NCI-H146 (cell line): ENCODE data around the gene RANBP17.
"Not testable (repeated sequence)": the region's sequence is repeated elsewhere in the genome, so short reads cannot be mapped to it uniquely, and the experiment has no call there.

Source experiments
- DNase-seq: peaks from one replicate; lab custom pipeline; 2025; lab: John Stamatoyannopoulos, UW

RANBP17 gene

DNA sequence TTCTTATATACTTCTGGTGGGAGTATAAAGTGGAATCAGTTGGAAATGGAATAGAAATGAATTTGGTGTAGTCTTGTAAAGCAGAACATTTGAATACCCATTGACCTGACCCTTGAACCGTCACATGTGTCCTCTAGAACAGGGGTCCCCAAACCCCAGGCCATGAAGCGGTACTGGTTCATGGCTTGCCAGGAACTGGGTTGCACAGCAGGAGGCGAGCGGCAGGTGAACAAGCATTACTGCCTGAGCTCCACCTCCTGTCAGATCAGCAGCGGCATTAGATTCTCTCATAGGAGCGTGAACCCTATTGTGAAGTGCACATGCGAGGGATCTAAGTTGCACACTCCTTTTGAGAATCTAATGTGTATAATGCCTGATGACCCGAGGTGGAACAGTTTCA is 80.0 kb downstream of the RANBP17 start:
- DNase-seq: peak; percentile 76

GRCh38 chr5:170945275-170945674 is 83.5 kb downstream of the RANBP17 start:
- DNase-seq: peak; percentile 26

GRCh38 chr5:170960567-170960966 is 98.7 kb downstream of the RANBP17 start:
- DNase-seq: peak; percentile 7

DNA sequence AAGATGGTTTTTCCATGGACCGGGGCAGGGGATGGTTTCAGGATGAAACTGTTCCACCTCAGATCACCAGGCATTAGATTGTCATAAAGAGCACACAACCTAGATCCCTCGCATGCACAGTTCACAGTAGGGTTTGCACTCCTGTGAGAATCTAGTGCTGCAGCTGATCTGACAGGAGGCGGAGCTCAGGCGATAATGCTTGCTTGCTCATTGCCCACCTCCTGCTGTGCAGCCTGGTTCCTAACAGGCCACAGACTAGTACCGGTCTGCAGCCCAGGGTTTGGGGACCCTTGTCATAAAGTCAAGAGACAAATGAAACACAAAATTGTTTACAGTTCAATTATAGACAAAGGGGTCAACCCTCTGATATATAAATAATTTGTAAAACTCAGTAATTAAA is 101.7 kb downstream of the RANBP17 start:
- DNase-seq: no peak

- no peak for DNase-seq
These were observed 112.6 kb downstream of the RANBP17 start for GRCh38 chr5:170974461-170974860.

GRCh38 chr5:170980261-170980660 is 118.4 kb downstream of the RANBP17 start:
- not testable (repeated sequence) for DNase-seq

DNA sequence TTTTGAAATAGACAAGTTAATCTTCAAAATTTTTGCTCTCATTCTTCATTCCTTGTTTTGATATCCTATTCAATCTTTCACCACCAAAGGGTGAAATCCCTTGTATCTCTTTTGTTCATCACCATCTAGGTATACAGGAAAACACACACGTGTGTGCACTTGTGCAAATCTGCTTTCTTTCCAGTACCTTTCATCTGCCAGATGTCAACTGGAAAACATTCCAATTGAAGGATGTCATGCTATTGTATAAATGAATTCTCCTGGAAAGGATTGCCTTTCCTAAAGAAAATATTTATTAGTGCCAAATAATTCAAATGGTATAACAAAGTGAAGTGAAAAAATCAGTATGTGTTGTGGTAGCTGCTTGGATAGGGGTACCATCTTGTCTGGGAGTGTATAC is 123.7 kb downstream of the RANBP17 start:
- no peak for DNase-seq

DNA sequence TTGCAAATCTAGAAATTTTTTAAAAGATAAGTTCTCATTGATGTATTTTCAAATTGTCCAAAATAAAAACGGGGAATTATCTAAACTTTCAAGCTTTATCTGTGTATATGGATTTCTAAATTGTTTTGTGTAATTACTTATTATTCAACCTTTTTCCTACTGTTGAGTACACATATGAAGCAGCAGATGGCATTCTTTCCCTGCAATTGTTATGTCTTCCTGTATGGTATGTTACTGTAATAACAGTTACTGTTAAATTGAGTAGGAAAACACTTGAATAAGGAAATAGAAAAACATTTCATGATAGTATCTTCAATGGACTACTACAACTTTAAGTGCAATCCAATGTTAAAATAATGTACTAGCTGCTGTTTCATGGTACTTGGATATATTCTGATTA is 124.8 kb downstream of the RANBP17 start:
- peak; percentile 16 for DNase-seq

DNA sequence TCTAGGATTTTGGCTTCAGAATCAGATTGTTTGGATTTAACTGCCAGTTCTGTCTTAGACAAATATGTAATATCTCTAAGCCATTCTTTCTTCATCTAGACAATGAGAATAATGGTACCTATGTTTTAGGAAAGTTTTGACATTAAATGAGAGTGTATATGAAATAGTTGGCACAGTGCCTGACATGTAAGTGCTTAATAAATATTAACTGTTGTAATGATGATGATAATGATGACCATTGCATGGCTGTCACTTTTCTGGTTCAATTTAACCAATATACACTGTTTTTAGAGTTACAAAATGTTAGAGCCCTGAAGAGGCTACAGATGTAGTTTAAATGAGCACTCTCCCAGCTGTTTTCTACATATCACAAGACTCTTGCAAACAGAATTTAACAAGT is 131.7 kb downstream of the RANBP17 start:
- no peak for DNase-seq

- DNase-seq: no peak
These were observed 148.3 kb downstream of the RANBP17 start for GRCh38 chr5:171010086-171010485.

- DNase-seq: no peak
These were observed 149.0 kb downstream of the RANBP17 start for GRCh38 chr5:171010816-171011215.

- no peak for DNase-seq
These were observed 161.7 kb downstream of the RANBP17 start for GRCh38 chr5:171023508-171023907.

DNA sequence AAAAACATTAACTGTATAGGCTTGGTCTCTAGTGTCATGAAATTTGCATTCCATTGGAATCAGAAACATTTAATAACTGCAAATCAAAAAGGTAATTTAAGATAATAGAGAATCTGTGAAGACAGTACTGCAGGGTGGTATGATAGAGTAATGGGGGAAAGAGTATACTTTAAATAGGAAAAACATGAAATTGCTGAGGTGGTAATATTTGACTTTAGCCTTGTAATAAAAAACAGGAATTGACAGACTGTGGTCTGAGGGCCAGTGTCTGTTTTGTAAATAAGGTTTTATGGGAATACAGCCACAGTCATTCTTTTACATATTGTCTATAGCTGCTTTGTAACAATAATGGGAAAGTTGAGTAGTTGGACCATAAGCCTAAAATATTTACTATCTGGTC is 162.3 kb downstream of the RANBP17 start:
- DNase-seq: no peak

DNA sequence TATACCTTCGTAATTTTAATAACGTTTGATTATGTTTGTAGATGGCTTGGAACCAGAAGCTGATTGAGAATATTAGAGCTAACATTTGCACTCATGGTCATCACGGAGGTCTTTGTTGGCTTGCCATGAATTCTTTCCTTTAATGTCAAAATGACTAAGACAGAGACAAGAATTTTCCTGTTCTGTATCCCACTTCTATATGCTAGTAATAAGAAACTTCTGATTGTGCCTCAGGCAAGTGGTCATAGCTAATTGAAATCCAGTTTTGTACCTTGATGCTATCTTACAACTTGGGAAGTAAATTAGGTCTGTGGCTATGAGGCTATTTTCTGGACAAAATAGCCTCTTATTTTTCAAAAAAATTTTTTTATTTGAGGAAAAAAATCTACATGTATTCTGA is 167.6 kb downstream of the RANBP17 start:
- DNase-seq: no peak

DNA sequence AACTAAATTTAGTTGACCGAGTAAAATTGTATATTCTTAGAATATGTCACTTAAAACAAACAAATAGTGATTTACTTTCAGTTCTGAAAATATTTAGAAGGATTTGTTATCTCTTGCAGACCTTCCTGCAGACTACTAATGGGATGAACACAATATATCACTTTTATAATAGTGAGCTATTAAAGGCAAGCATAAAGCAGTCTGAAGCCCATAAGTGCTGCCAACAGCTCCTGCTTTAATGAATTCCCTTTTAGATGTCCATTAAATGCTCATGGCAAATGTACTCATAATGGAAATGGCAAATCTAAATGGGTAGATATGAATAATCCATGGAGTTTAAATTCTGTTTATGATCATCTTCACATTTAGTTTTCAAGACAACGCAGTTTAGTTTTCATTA is 170.2 kb downstream of the RANBP17 start:
- no peak for DNase-seq

DNA sequence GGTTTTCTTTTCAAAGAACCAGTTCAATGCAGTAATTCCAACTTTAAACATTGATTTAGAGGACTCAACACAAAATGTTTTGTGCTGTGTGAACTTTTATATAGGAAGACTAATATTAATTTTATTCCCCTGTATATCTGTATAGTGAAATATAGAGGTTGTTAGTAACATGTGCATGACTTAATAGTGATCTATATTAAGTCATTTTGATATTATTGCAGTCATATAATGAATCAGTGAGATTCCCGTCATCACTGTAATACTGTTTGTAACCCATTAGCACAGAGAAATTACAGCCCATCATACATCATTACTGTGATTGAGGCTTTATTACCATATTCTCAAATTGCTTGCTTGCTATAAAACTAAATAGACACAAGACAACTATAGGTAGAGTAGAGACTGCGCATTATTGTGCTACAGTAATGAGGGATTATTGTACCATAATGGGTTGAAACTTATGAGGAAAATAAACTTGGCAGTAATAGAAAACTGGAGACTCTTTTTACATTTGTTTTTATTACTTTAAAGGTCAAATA is 170.7 kb downstream of the RANBP17 start:
- no peak for DNase-seq

- not testable (repeated sequence) for DNase-seq
These were observed 180.1 kb downstream of the RANBP17 start for GRCh38 chr5:171041893-171042292.

DNA sequence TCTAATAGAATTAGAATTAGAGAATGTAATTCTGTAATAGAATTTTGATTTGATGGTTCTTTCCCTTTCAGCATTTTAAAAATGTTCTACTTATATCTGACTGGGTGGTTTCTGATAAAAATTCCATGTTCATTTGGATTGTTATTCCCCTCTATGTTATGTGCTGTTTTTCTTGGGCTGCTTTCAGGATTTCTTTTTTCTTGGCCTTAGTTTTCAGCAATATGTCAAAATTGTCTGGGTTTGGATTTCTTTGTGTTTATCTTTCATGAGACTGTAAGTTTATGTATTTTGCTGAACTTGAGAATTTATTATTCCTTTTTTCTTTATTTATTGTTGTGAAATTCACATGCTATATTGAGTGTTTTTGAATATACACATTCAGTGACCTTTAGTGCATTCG is 189.1 kb downstream of the RANBP17 start:
- no peak for DNase-seq

DNA sequence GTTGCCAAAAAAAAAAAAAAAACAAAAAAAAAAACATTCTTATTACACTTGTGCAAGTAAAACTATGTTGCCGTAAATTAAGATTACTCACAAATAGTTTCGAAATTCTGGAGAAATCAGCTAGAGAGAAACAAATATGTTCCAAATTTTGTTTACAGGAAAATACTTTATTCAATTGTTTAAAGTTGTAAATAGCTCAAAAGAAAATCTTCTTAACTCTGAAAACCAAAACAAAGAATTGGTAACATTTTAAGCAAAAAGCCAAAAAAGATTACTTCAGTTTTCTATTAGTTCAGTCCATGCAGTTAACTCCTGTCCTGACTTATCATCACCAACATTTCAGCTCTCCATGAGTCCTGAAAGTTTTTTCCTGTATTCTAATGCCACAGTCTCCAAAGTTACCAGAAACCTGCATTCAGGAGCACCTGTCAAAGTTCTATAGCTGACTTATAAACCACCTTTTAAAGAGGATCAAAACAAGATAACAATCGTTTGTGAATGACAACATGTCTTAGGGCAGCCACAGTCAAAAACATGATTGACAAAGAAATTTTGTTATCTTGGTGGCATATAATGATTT is 194.1 kb downstream of the RANBP17 start:
- no peak for DNase-seq

GRCh38 chr5:171067540-171068130 is 205.8 kb downstream of the RANBP17 start:
- no peak for DNase-seq

DNA sequence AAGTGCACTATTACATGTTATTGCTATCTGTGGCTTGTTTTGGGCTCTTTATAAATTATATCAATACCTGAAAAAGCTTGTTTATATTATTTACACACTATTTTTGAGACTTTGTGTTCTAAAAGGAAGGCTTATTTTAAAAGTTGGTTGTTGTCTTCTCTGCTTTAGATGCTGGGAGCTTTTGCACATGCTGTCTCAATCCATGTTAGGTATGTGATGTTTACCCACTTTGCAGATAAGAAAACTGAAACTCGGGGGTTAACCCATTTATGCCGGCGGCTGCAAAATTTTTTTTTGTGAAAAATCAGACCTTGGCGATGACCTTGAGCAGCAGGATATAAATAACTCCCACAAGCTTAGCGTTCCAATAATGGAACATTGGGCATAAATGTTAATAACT is 212.9 kb downstream of the RANBP17 start:
- no peak for DNase-seq

- peak; percentile 1 for DNase-seq
These were observed 218.5 kb downstream of the RANBP17 start for GRCh38 chr5:171080186-171080938.

DNA sequence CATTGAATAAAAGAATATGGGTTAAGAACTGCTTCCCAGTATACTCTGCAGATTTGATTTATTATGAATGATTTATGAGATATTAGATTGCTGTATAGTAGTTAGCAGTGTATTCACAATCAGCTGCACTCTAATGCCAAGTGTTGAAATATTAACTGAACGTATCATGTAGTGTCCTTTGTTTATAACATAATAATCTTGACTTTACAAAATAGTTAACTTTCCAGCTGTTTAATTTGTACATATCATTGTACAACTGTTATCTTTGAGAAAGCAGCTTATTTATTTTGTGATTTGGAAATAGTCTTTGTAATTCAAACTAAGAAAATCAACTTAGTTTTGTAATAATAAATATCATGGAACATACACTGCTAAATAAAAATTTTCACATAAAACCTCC is 219.5 kb downstream of the RANBP17 start:
- DNase-seq: no peak
